HCT116 (cell line): ENCODE results near the gene ATP5F1D. TPM values are rescaled to one million over a fixed set of nuclear protein-coding genes. Genes with fewer than 3 reads are reported as not detected.
A peak's percentile ranks its signal among the peaks of the same experiment; 100 is the strongest.

ENCODE experiments used
- ATAC-seq: fragments of 200-7000 bp; cut with Tn5 transposase; 2 replicates; pipeline ENCODE4 v1.9.1; 2020; ENCODE audit warnings: mild to moderate bottlenecking, moderate library complexity
- BruUV-seq: library from RNA; stranded (reverse); fragments of 400-500 nt; replicated peaks from 2 replicates; lab custom pipeline; 2021; lab: Mats Ljungman, UMichigan
- CTCF ChIA-PET: fragments of 300-600 bp; sonication (Branson Sonifier 250); formaldehyde crosslinking; loops from one replicate; lab custom pipeline; 2021; ENCODE audit warnings: antibody characterized with exemption; lab: Charles Lee
- POLR2A ChIA-PET: fragments of 300-600, 350-600 bp; sonication (Branson Sonifier 250); formaldehyde crosslinking; loops from one replicate; lab custom pipeline; 2021; ENCODE audit warnings: antibody characterized with exemption; lab: Charles Lee
- RAD21 ChIA-PET, 2 experiments: fragments of 300-600 bp; sonication (Branson Sonifier 250); formaldehyde crosslinking; loops; one replicate each; lab custom pipeline; 2023; ENCODE audit warnings: low total read pairs in 2 of 2; ENCODE audit not compliant: uncharacterized antibody in 2 of 2, unreplicated experiment in 2 of 2, low non-redundant PET in 1 of 2; lab: Charles Lee
- DNase-seq: peaks from one replicate; pipeline ENCODE4 v3.0.0-alpha.2; 2010; ENCODE audit warnings: low read depth, low spot score
- H2AFZ ChIP-seq: fragments of 200-600 bp; shearing (Covaris generic), sonication (generic); 2 replicates; pipeline ENCODE4 v1.6.1; 2017; ENCODE audit warnings: low read depth, mixed run types, mixed read lengths, antibody characterized with exemption, low read length; ENCODE audit not compliant: poor library complexity, severe bottlenecking
- H3K27ac ChIP-seq: 2 replicates; pipeline ENCODE4 v1.5.1; 2012; ENCODE audit warnings: low read depth, low read length
- H3K27me3 ChIP-seq: fragments of 200-600 bp; sonication (generic); 2 replicates; pipeline ENCODE4 v1.6.1; 2016; ENCODE audit warnings: mixed run types, low read length, mixed read lengths; ENCODE audit not compliant: insufficient read depth
- H3K36me3 ChIP-seq, 2 experiments: fragments of 200-500 bp in 1 of 2; fragments of 200-600 bp in 1 of 2; sonication (Bioruptor generic) in 1 of 2; sonication (generic) in 1 of 2; 2 replicates each; pipeline versions ENCODE4 v1.5.1 to v1.6.1; 2014 to 2016; ENCODE audit warnings: low read length in 2 of 2, inconsistent platforms in 1 of 2, mixed read lengths in 1 of 2, mixed run types in 1 of 2; ENCODE audit not compliant: insufficient read depth in 2 of 2, control insufficient read depth in 1 of 2
- H3K4me1 ChIP-seq, 2 experiments: fragments of 200-600 bp in 1 of 2; sonication (generic) in 1 of 2; 2 replicates each; pipeline versions ENCODE4 v1.5.1 to v1.6.1; 2012 to 2017; ENCODE audit warnings: low read length in 2 of 2, inconsistent platforms in 1 of 2, mild to moderate bottlenecking in 1 of 2, mixed read lengths in 1 of 2, mixed run types in 1 of 2, moderate library complexity in 1 of 2; ENCODE audit not compliant: insufficient read depth in 2 of 2, control insufficient read depth in 1 of 2
- H3K4me2 ChIP-seq: fragments of 200-600 bp; sonication (generic); 2 replicates; pipeline ENCODE4 v1.6.1; 2017; ENCODE audit warnings: mixed run types, low read length, mixed read lengths
- H3K4me3 ChIP-seq, 2 experiments: fragments of 200-600 bp in 1 of 2; sonication (generic) in 1 of 2; replicated peaks in 1 of 2; 2 replicates each; pipeline ENCODE4 v1.5.1; 2011 to 2016; ENCODE audit warnings: low read length in 2 of 2, control low read depth in 1 of 2, low read depth in 1 of 2, mild to moderate bottlenecking in 1 of 2, mixed read lengths in 1 of 2, mixed run types in 1 of 2
- H3K79me2 ChIP-seq: fragments of 200-600 bp; sonication (generic); 2 replicates; pipeline ENCODE4 v1.6.1; 2017; ENCODE audit warnings: mild to moderate bottlenecking, mixed run types, low read length, moderate library complexity, mixed read lengths; ENCODE audit not compliant: insufficient read depth
- H3K9ac ChIP-seq: fragments of 200-600 bp; sonication (generic); 2 replicates; pipeline ENCODE4 v1.6.1; 2016; ENCODE audit warnings: low read length, mixed read lengths
- H3K9me2 ChIP-seq: fragments of 200-600 bp; sonication (generic), shearing (Covaris generic); 2 replicates; pipeline ENCODE4 v1.6.1; 2017; ENCODE audit warnings: mixed run types, mild to moderate bottlenecking, moderate library complexity; ENCODE audit not compliant: insufficient read depth
- H3K9me3 ChIP-seq, 2 experiments: fragments of 200-500 bp in 1 of 2; fragments of 200-600 bp in 1 of 2; sonication (Bioruptor generic) in 1 of 2; sonication (generic) in 1 of 2; 2 replicates each; pipeline ENCODE4 v1.6.1; 2014 to 2017; ENCODE audit warnings: low read length in 2 of 2, mixed read lengths in 2 of 2, inconsistent platforms in 1 of 2, low read depth in 1 of 2, mild to moderate bottlenecking in 1 of 2, mixed run types in 1 of 2, moderate library complexity in 1 of 2; ENCODE audit not compliant: control insufficient read depth in 1 of 2, insufficient read depth in 1 of 2
- H4K20me1 ChIP-seq: fragments of 200-600 bp; sonication (generic), shearing (Covaris generic); 2 replicates; pipeline ENCODE4 v1.6.1; 2017; ENCODE audit warnings: mixed run types, mild to moderate bottlenecking, moderate library complexity; ENCODE audit not compliant: insufficient read depth
- ATF3 ChIP-seq: IDR thresholded peaks from 2 replicates; pipeline ENCODE4 v1.6.1; 2012
- EGR1 ChIP-seq: IDR thresholded peaks from 2 replicates; pipeline ENCODE4 v1.6.1; 2012; ENCODE audit warnings: low read depth
- FOSL1 ChIP-seq: IDR thresholded peaks from 2 replicates; pipeline ENCODE4 v1.6.1; 2012; ENCODE audit warnings: low read depth
- POLR2A ChIP-seq: IDR thresholded peaks from 2 replicates; pipeline ENCODE4 v1.7.0; 2011; ENCODE audit warnings: borderline replicate concordance; ENCODE audit not compliant: insufficient read depth, insufficient read length; ENCODE audit errors: extremely low read depth
- RAD21 ChIP-seq: IDR thresholded peaks from 2 replicates; pipeline ENCODE4 v1.6.1; 2012; ENCODE audit warnings: low read depth, mild to moderate bottlenecking
- TCF7L2 ChIP-seq: IDR thresholded peaks from 2 replicates; pipeline ENCODE4 v1.7.0; 2011; ENCODE audit warnings: borderline replicate concordance, inconsistent platforms; ENCODE audit not compliant: insufficient read depth, insufficient read length; ENCODE audit errors: extremely low read depth
- intact Hi-C: fragments of 100-400 bp; cut with micrococcal nuclease; formaldehyde crosslinking; loops from 2 replicates; pipeline ENCODE4 v1.10.0; 2022
- total RNA-seq: library from RNA; stranded (reverse); gene quantifications from one replicate; pipeline ENCODE4 v1.2.1, GENCODE V29; 2021; ENCODE audit not compliant: unreplicated experiment
- TF ChIP-seq, protein P1 (sequence below): IDR thresholded peaks from 2 replicates; pipeline ENCODE4 v1.6.1; 2011; ENCODE audit warnings: mild to moderate bottlenecking, low read length, moderate library complexity; ENCODE audit not compliant: insufficient replicate concordance; ENCODE audit errors: extremely low read depth

The ATP5F1D gene
- total RNA-seq, 1 experiment from 2014 or later: 428 TPM

DNA sequence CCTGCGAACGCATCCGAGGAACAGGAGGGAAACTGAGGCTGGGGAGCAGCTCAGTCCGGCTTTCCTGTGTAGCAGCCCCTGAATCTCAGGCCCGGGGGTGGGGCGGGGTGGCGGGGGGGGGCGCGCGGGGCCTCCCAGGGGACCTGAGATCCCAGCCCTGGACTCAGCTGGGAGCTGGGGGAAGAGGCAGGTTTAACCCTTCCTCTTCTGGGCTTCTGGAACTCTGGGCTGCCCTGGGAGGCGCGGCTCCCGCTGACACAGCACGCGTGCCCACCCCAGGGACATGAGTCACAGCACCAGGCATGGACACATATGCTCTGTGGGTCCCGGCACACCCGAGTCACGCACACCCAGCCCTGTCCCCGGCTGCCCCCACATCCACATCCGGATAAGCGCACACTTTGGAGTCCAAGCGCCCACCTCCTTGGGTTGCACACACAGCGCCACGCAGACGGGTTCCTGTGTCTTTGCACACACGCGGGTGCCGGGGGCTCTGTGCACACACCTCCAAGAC lies 24.1 kb downstream of the ATP5F1D start:
- H2AFZ ChIP-seq: no peak overlapping the region
- no peaks in the 10 kb centered on the region for H3K36me3 ChIP-seq
- no TSS peak for BruUV-seq
- TF ChIP-seq ATF3: no peak
- TF ChIP-seq RAD21: no peak
- TF ChIP-seq FOSL1: no peak
- TF ChIP-seq POLR2A: peak; percentile 11
- TF ChIP-seq, all 23 proteins: peak for 1
- ChIA-PET POLR2A (interaction anchor here (0.7 to 3.0 kb wide), 9 partner anchors 9 to 178 kb away, joined by 3 to 58 read pairs (median 9); partner anchors contain the start of genes ATP5F1D and FAM174C), RAD21 (interaction anchor here (0.9 to 2.1 kb wide), 4 partner anchors 12 to 24 kb away, joined by 5 to 51 read pairs (median 28); partner anchors contain the start of gene ATP5F1D (in 1 of the 2)), CTCF (interaction anchor here (0.9 to 6.5 kb wide), 8 partner anchors 8 to 225 kb away, joined by 3 to 325 read pairs (median 8); partner anchors contain the start of genes ATP5F1D, FAM174C and REEP6)
- Histone ChIP-seq H3K9me3 (no peaks in the 10 kb centered on the region), H3K4me2 (peak overlapping the region; percentile 97), H3K27ac (peak overlapping the region; percentile 99), H3K27me3 (no peaks in the 10 kb centered on the region), H4K20me1 (no peaks in the 10 kb centered on the region), H3K9ac (peak overlapping the region; percentile 98), H3K9me2 (no peaks in the 10 kb centered on the region), H3K4me1 (peaks cover 48 to 90% of the 10 kb centered on the region in 2 experiments), H3K4me3 (peak overlapping the region; percentile 43 to 59), H3K79me2 (peaks cover 18% of the 10 kb centered on the region)
- intact Hi-C loops: loop anchor here (1.0 kb wide), 2 partner anchors 16 to 21 kb away; no protein-coding TSS in a partner anchor
- no peak for DNase-seq
- ATAC-seq: peak; percentile 4

DNA sequence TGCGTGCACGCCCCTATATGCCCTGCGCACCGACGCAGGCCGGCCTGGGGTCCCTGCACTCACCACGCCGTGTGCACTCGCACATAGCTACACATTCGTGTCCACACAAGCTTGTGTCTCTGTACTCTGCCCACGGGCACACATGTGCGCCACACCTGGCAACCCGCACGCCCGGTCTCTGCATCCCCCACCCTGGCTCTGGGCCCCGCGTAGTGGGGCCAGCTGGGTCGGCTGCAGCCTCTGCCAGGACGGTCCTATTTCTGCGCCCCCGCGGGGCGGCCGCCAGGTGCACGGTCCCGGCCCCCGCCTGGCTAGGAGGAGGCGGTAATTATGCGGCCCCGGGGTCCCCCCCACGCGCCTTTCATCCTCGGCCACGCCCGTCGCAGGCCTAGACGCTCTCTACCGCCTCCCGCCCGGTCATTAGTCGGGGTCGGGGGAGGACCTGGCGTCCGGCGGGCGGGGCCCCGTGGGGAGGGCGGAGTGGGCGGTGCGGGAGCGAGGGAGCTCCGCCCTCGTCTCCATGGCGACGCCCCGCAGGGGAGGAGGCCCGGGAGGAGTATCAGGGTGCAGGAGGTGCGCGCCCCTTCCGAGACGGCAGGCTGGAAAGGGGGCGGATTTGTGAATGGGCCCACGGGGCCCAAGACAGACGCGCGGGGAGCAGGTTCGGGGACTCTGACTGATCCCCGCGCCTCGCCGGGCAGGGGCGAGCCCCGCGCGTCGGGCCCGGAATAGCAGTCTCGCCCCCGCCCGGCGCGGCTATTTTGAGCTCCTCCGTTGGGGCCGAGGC lies 24.8 kb downstream of the ATP5F1D start:
- Histone ChIP-seq H3K9me2 (no peaks in the 10 kb centered on the region), H3K9me3 (no peaks in the 10 kb centered on the region), H3K36me3 (peaks cover 4 to 6% of the 10 kb centered on the region in 2 experiments; a peak in 3 of 4 replicates), H3K4me1 (peaks cover 52 to 94% of the 10 kb centered on the region in 2 experiments), H3K27ac (peak overlapping the region; percentile 99), H3K4me3 (peak overlapping the region; percentile 43 to 59), H4K20me1 (no peaks in the 10 kb centered on the region), H3K27me3 (no peaks in the 10 kb centered on the region), H2AFZ (no peak overlapping the region), H3K4me2 (peak overlapping the region; percentile 97), H3K9ac (peak overlapping the region; percentile 98), H3K79me2 (peaks cover 22% of the 10 kb centered on the region)
- peak; percentile 87 for TF ChIP-seq TCF7L2
- TF ChIP-seq, protein P1, sequence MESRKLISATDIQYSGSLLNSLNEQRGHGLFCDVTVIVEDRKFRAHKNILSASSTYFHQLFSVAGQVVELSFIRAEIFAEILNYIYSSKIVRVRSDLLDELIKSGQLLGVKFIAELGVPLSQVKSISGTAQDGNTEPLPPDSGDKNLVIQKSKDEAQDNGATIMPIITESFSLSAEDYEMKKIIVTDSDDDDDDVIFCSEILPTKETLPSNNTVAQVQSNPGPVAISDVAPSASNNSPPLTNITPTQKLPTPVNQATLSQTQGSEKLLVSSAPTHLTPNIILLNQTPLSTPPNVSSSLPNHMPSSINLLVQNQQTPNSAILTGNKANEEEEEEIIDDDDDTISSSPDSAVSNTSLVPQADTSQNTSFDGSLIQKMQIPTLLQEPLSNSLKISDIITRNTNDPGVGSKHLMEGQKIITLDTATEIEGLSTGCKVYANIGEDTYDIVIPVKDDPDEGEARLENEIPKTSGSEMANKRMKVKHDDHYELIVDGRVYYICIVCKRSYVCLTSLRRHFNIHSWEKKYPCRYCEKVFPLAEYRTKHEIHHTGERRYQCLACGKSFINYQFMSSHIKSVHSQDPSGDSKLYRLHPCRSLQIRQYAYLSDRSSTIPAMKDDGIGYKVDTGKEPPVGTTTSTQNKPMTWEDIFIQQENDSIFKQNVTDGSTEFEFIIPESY: no peak
- no peak for TF ChIP-seq EGR1
- ChIA-PET RAD21 (interaction anchor here (0.6 to 2.1 kb wide), 12 partner anchors 9 to 225 kb away, joined by 3 to 51 read pairs (median 6); partner anchors contain the start of gene ATP5F1D (in 1 of the 2)), CTCF (interaction anchor here (0.6 to 6.5 kb wide), 17 partner anchors 8 to 240 kb away, joined by 3 to 325 read pairs (median 4); partner anchors contain the start of genes ABCA7, ATP5F1D, CNN2 and FAM174C), POLR2A (interaction anchor here (0.7 to 3.0 kb wide), 11 partner anchors 9 to 406 kb away, joined by 3 to 58 read pairs (median 5); partner anchors contain the start of genes ATP5F1D and FAM174C)
- BruUV-seq: no TSS peak
- intact Hi-C loops: loop anchor here (1.0 kb wide), 2 partner anchors 17 to 22 kb away; no protein-coding TSS in a partner anchor
- DNase-seq: no peak
- ATAC-seq: peak; percentile 37
